ENCODE data around the gene NELL2.

GRCh38 chr12:44558340-44559100 is 317.6 kb downstream of the NELL2 start:
- no peak for TF ChIP-seq CTCF (IDR thresholded peaks at IDR 0.05)
- no peak for TF ChIP-seq POLR2A (IDR thresholded peaks at IDR 0.05)
